NCI-H2227 treated with DMSO at 0.1 percent for 48 hours (cell line): ENCODE data around the gene THSD4.
"Not testable (repeated sequence)": the region's sequence is repeated elsewhere in the genome, so short reads cannot be mapped to it uniquely, and the experiment has no call there.

Experiments
- DNase-seq: peaks from one replicate; lab custom pipeline; 2025; lab: John Stamatoyannopoulos, UW

THSD4 gene

DNA sequence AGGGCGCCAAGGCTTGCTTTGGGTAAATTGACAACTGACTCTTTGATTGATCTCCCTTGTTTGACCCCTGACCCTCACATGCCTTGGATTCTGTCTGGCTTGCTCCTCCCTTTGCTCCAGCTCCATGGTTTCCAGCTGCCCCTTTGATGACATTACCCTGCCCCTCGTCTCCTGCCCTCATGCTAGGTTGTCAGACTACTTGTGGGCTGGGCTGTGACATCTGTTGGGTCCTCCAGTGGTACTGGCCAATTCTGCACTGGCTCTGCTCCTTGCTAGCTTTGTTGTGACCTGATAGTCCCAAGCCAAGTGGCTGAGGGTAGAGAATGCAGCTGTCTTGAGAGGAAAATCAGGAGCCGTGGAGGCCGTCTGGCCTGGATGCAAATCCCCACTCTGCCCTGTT, 6.2 kb downstream of the THSD4 start:
- DNase-seq, result no peak

DNA sequence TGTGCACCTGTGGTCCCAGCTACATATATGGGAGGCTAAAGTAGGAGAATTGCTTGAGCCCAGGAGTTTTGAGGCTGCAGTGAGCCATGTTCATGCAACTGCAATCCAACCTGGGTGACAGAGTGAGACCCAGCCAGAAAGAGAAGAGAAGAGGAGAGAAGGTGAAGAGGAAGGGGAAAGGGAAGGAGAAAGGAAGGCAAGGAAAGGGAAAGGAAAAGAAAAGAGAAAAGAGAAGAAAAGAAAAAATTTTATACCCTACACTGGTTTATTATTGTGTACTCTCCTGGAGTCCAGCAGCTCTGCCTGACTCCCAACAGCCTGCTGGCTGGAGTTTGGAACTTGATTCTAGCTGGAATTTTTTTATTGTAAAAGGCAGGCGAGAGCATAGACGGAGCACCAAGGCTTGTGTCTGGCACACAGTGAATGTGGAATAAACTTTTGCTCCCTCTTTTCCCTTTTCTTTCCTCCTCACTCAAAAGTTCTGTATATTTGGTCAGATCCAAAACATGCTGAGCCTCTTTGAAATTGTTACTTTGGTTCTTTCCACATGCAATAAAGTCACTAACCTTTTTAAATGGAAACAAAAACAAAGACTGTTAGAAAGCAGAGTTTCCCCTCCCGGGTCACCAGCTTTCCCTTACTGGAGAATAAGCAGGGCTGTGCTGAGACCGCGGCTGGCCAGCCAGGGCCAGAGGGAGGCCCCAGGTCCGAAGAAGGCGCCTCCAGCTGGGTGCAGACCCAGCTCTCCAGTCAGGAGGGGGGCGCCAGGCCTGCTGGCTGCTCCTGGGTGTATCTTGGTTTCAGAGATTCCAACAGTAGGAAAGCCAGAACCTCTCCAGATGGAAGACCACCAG, 9.9 kb downstream of the THSD4 start:
- DNase-seq, result no peak

DNA sequence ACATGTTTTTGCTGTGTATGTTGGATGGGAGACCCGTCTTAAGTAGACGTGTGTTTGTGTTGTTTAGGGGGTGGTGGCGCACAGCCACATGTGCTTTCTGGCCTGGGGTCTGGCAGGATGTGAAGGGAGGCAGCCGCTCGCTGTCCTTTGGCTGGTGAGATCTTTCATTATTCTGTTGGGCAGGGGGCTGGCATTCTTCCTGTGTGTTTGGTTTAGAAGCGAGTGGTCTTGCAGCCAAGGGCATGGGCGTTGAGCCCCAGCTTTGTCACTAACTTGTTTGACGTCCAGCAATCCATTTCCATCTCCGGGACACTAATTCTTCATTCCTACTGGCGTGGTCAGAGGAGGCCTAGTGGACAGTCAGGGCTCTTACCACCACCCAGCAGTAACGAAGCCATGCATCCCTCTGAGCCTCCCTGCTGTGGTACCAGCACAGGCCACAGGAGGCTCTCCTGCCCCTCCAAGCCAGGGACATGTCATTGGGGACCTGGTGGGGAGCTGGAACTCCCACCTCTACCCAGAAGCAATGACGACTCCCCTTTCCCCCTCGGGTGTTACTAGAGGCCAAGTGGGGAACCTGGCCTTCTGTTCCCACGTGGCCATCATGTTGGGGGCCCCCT, 10.7 kb downstream of the THSD4 start:
- no peak for DNase-seq

DNA sequence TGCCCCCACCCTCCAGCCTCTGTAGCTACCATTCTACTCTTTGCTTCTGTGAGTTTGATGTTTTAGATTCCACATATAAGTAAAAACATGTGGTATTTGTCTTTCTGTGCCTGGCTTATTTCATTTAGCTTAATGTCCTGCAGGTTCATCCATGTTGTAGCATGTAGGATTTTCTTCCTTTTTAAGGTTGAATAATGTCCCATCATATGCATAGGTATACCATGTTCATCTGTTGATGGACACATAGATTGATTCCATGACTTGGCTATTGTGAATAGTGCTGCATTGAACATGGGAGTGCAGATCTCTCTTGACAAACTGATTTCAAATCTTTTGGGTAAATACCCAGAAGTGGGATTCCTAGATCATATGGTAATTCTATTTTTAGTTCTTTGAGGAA, 11.8 kb downstream of the THSD4 start:
- no peak for DNase-seq

DNA sequence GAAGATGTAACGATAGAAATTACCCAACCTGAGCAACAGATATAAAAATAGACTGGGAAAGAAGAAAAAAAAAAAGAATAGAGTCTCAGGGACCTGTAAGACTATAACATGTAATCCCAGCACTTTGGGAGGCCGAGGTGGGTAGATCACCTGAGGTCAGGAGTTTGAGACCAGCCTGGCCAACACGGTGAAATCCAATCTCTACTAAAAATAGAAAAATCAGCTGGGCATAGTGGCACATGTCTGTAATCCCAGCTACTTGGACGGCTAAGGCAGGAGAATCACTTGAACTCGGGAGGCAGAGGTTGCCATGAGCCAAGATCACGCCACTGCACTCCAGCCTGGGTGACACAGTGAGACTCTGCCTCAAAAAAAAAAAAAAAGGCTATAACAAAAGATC, 12.9 kb downstream of the THSD4 start:
- not testable (repeated sequence) for DNase-seq

DNA sequence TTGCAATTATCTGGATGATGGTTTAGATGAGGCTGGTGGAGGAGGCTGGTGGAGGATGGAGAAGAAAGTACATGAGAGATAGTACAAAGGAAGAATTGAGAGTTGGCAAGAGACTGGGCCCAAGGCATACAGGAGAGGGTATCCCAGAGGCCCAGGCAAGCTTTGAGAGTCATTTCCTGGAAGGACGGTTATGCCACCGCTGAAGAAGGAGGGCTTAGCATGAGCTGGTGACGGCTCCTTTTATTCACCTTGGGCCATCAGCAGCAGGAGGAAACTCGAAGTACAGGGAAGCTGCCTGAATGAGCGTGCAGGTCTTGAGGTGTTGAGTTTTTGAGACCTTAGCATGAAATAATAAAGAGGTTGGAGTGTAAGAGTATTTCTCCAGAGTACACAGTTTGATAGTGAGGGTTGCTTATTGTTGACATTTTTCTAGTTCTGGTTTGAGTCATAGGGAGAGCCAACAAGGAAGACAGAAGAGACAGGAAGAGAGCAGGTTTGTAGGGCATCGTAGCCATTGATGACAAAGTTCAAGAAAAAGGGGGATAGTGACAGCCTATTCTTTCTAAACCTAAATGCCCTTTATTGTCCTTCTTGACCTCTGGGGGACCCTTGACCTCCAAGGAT, 13.8 kb downstream of the THSD4 start:
- DNase-seq, result no peak

DNA sequence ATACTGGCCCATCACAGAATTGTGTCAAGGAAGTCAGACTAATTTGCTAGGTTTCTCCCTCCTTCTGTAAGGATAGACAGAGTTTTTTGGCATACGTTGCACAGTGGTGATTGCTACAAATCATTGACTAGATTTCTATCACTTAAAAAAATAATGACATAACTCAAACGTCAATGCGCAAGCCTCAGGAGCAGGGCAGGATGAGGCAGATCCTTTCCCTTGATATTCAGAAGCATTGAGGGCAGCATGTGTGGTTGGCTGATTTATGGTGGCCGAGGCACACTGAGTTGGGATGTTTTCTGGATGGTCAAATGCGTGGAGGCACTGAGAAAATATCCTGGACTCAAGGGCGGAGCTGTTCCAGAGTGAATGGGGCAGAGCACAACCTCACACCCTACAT, 14.4 kb downstream of the THSD4 start:
- no peak for DNase-seq

DNA sequence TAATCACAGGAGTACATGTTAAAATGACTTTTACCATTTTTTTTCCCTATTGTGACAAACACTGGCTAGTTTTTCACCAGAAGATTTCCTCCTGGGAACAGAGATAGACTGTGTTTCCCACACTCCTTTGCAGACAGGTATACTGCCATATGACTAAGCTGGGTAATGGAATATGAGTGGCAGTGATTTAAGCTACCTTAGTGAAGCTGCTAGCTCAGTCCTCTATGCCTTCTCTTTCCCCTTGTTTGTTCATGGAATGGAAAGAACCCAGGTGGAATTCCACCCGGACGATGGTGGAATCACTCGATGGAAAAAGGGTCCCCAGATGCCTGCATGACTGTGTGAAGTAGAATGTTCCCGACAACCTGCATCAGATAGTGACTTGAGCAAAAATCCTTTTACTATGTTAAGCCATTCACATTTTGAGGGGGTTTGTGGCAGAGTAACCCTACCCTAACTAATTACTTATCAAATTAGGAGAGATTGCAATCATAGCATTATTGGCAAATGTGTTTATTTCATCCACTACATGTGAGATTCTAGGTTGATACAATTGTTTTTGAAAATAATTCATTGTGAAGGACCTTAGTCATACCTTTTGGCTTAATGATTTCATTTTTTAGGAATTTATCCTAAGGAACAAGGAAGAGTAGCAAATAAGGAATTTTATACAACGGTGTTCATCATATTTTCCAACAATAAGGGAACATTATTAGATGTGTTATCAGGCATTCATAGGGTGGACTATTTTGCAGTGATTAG, 16.5 kb downstream of the THSD4 start:
- DNase-seq, result no peak

DNA sequence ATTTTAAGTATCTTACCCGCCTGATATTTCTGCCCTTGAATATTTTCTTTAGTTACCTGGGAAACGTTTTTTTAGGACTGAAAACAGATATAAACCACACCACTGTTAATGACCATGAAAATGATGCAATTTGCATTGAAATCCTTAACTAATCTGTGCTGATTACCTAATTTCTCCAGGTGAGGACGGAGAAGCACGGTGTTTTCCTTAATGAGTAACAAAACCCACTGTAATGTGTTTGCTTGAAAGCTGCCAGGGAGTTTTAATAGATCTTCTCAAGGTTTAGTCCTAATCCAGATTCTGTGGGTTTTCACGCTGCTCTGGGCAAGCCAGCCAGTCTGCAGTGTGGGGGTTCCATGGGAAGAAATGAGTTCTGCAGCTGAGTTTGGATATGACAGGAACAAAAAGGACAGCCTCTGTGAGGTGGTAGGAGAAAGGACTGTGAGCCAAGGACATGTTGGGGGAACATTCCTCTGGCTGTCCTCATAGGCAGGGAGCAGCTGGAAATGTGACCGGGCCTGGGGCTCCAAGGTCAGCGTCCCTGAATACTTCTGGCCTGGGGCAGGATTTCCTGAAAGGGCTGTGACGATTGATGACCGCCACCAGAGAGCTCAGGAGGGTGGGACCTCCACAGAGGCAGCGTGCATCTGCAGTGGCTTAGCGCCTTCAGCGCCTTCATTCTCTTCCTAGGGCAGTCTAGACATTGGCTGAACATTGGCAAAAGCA, 18.6 kb downstream of the THSD4 start:
- no peak for DNase-seq

DNA sequence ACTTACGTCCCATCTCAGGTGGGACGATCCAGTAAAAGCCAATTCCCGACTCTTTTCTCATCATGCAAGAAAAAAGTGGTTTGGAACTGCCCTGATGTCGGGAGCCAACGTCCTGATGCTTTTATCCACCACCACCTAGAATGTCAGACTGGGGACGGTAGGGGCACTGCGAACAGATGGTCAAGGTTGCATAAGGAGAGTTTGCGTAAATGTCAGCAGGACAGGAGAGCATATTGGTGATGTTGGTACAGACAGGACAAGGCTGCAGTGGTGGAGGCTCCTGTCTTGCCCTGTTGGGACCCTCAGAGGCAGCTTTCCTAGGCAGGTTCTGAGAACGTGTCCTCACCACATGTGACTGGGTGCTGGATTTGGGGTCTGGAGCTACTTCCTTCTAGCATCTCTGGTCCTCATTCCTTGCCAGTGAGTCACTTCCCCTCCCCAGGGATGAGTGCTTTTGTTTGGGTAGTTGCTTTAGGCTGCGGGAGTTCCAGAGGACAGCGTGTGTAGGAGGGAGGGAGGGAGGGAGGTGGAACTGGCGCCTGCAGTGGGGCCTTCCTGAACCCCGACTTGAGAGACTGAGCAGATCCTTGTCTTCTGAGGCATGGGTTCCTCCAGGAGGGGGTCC, 21.0 kb downstream of the THSD4 start:
- DNase-seq, result no peak

DNA sequence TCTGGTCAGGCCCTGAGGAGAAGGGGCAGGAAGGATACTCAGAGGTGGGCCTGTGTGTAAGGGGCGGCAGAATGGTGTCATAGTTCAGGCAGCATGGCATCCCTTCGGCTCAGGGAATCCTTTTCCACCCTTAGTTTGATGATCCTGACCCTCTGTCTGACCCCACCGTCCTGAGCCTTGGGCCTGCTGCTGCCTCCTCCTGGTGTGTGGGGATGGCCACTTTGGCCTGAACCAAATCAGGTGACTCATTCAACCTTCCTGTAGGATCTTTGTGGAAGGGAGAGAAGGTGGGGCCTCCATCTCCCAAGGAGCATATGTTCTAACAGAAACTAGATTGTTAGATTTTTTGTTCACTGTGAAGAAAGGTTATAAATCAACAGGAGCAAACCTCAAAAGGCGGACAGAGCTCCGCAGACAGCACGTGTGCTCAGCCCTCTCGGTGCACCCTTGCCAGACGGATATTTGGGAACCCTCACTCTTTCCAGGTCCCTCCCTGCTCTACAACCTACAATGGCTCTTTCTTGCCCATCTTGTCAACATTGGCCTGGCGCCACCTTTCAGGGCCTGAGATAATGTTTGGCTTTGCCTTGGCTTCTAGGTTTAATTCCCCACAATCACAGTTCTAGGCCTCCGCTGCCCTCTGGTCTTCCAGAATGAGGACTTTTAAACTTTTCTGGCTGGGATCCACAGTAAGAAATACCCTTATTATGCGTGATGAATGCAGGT, 21.7 kb downstream of the THSD4 start:
- DNase-seq, result no peak

DNA sequence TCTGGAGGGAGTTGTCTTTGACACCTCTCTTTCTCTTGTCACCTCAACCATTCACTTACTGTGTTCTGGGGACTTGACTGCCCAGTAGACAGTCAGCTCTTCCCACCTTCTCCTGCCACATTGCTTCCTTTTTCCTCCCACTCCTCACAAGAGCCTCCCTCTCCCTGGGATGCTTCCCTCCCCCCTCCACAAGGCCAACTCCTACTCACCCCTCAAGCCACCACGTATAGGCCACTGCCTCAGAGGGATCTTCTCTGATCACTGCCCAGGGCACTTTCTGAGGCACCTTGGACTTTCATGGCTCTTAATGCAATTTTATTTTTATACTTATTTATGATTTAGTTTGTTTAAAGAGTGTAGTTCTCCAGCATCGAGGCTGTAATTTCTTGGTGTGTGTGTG, 23.2 kb downstream of the THSD4 start:
- DNase-seq, result no peak

DNA sequence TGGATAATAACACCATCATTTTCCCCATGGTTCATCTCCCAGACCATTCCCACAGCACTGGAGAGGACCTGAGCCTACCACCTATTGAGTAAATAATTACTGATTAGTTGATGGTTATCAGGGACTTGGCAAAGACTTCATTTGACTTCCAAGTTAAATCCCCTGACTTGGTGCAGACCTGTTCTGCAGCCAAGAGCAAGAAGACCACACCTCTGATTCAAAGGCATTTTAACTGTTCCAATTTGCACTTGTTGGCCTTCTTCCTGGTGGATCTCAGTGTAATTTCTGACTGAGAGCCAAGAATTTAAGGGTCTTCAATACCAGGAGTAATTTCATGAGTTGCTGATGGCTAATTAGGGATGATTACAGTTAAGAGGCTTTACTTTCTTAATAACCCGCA, 24.0 kb downstream of the THSD4 start:
- DNase-seq, result no peak

DNA sequence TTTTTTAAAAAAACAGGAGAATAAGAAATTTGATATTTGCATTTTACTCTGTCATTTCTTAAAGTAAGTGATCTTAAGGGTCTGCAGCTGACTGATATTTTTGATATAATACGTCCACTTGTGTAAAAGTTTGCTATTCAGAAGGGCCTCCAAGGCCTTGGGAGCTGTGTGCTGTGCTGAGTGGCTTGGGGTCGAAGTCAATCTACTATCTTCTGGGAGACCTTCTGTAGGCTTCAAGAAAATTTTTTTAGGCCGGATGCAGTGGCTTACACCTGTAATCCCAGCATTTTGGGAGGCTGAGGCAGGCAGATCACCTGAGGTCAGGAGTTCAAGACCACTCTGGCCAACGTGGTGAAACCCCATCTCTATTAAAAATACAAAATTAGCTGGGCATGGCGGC, 26.3 kb downstream of the THSD4 start:
- DNase-seq, result no peak

DNA sequence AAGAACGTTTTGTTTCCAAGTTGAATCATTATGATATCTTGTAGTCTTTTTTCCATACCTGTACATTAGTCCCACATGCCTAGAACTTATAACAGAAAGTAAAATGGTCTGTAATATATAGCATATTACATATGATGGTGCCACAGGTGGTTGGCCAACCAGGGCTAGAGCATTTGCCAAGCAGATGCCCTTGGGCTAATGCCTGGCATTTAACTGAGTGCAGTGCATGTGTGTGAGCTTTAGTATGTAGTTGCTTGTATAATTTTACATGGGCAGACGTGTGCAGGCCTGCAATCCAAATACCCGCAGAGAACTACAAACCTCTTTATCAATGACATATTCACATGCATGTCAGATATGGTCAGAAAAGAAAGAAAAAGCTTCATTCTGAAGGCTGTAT, 27.5 kb downstream of the THSD4 start:
- DNase-seq, result no peak

DNA sequence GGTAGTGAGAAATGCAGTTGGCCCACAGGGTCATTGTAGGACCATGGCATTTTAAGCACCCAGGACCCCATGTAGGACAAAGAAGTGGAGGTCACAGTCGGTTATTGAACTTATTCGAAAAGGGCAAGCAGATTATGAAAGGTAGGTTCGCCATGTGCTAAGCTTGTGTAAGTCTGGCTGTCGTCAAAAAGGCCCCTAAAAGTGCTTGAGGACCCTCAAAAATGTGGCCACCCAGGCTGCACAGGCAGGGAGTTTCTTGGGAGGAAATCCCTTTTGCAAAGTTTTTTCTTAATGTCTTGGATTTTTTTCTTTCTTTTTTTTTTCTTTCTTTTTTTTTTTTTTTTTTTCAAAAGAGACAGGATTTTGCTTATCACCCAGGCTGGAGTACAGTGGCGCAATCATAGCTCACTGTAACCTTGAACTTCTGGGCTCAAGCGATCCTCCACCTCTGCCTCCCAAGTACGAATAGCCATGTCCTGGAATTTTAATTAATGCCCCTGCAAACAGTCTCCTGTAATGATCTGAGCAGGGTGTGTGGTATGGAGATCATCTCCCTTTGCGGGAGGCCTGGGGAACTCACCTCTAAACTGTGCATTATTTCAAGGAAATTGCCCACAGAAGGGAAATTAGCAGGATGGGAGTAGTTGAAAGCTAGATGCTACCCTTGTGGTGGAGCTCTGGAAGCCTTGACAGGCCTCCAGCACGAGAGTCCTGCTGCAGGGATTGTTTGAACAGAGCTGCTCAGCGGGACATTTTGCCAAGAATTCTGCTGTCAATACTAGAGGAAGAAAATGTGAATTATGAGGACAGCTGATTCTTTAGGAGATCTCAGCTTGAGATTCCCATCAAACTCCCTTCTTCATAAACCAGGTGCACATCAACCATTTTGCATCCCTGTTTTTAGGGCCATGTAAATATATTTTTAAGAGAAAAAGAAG, 28.4 kb downstream of the THSD4 start:
- no peak for DNase-seq

DNA sequence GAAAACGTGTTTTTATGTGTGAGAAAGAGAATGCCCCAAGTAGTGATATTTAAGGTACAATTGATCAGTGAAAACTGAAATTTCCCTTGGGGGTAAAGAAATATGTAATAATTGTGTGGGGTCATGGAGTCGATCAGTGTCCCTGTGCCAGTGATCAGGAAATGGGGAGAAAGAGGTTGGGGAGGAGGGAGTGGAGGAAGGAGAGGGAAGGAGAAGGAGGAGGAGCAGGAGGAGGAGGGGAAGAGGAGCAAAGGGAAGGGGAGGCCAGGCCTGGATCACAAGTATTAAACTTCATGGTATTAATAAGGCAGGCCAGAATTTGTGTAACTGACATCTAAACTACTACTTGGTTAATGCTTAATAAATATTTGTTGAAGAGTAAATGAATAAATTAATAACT, 30.4 kb downstream of the THSD4 start:
- DNase-seq, result no peak

DNA sequence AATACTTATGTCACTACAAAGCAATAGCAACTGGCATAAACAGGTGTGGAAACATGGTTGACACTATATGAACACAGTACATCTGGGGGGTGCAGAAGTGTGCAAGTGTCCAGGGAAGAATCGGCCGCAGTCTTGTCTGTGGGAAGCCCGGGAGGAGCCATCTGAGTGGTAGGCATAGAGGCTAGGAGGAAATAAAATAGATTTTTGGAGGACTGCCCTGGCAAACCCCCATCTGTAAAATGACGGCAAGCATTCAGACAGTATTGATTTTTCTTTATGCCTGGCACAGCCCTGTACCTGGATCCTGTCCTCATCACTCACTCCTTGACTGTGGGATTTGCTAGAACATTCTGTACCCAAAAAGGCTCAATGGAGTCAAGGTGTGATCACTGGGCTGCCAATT, 31.3 kb downstream of the THSD4 start:
- DNase-seq, result no peak

DNA sequence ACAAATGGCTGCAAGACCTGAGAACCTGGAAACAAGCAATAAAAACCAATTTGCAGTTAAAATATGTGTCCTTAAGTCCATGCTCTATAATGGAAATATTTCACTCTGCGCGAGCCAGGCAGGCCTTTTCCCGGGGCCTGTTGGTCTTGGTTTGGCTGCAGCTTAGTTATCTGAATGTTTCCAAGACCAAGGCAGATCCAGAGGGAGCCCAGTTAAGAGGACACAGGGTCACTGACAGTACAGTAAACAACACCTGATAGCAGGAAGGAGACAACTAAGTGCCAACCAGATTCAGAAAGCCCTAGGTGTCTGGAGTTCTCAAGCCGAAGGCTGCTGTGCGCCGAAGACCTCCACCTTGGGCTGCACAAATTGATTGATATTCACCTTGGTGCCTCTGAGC, 32.8 kb downstream of the THSD4 start:
- DNase-seq, result no peak
